RWPE1 (cell line): ENCODE data around the gene HECW1.

Source experiments
- CTCF ChIA-PET: fragments of 350-600 bp; sonication (Branson Sonifier 250); formaldehyde crosslinking; extraction: SDS; loops from one replicate; lab custom pipeline; 2021; lab: Yijun Ruan, JAX
- POLR2A ChIA-PET: fragments of 400-600 bp; formaldehyde crosslinking; extraction: SDS; loops from one replicate; lab custom pipeline; 2020; ENCODE audit warnings: antibody characterized with exemption; ENCODE audit not compliant: low non-redundant PET; lab: Yijun Ruan, JAX
- DNase-seq: peaks from one replicate; pipeline ENCODE4 v3.0.0; 2012; ENCODE audit warnings: low spot score
- H3K27ac ChIP-seq: fragments of 450-650 bp; 2 replicates; pipeline ENCODE4 v1.5.1; 2017
- CTCF ChIP-seq: fragments of 450-650 bp; conservative IDR thresholded peaks from 2 replicates; pipeline ENCODE4 v1.5.1; 2017; ENCODE audit warnings: low read depth, mild to moderate bottlenecking

HECW1 gene

GRCh38 chr7:43302211-43302711 lies 189.8 kb downstream of the HECW1 start:
- TF ChIP-seq CTCF: no peak
- POLR2A ChIA-PET: no interaction called here
- DNase-seq: peak; percentile 58
- CTCF ChIA-PET: no interaction called here
- no peak overlapping the region for H3K27ac ChIP-seq

- H3K27ac ChIP-seq: no peak overlapping the region
- DNase-seq: no peak
- CTCF ChIA-PET: interaction anchor here (0.7 kb wide), 1 partner anchor 15 kb away, joined by 3 read pairs; no protein-coding TSS in a partner anchor
- POLR2A ChIA-PET: no interaction called here
- TF ChIP-seq CTCF: no peak
Measured at GRCh38 chr7:43302773-43303460, 190.5 kb downstream of the HECW1 start.

- ChIA-PET POLR2A (no interaction called here), CTCF (interaction anchor here (0.7 kb wide), 1 partner anchor 53 kb away, joined by 3 read pairs; no protein-coding TSS in a partner anchor)
- no peak for DNase-seq
- no peak overlapping the region for H3K27ac ChIP-seq
- TF ChIP-seq CTCF: no peak
Measured at GRCh38 chr7:43303740-43304241, 191.3 kb downstream of the HECW1 start.

- TF ChIP-seq CTCF: no peak
- no peak for DNase-seq
- CTCF ChIA-PET: interaction anchor here (0.5 kb wide), 1 partner anchor 30 kb away, joined by 3 read pairs; no protein-coding TSS in a partner anchor
- POLR2A ChIA-PET: no interaction called here
- H3K27ac ChIP-seq: no peak overlapping the region
Measured at GRCh38 chr7:43306404-43306803, 194.0 kb downstream of the HECW1 start.

GRCh38 chr7:43307522-43307921 lies 195.1 kb downstream of the HECW1 start:
- CTCF ChIA-PET: no interaction called here
- POLR2A ChIA-PET: no interaction called here
- no peak for DNase-seq
- H3K27ac ChIP-seq: no peak overlapping the region
- no peak for TF ChIP-seq CTCF

- CTCF ChIA-PET: no interaction called here
Measured at GRCh38 chr7:43308913-43309705, 196.7 kb downstream of the HECW1 start.

More at GRCh38 chr7:43308913-43309705, 196.7 kb downstream of the HECW1 start:
- TF ChIP-seq CTCF: no peak
- POLR2A ChIA-PET: no interaction called here
- no peak for DNase-seq
- no peak overlapping the region for H3K27ac ChIP-seq
